ENCODE data around the gene CHRNB2.

CHRNB2 gene

GRCh38 chr1:154623358-154623757 lies 55.8 kb downstream of the CHRNB2 start:
- DNase-seq (ENCODE audit: extremely low read depth, low read depth), result no peak
- no peak for TF ChIP-seq CTCF (IDR thresholded peaks at IDR 0.05; ENCODE audit: low read depth, low read length)

GRCh38 chr1:154624746-154625643 lies 57.4 kb downstream of the CHRNB2 start:
- TF ChIP-seq CTCF (IDR thresholded peaks at IDR 0.05; ENCODE audit: low read depth, low read length), result no peak; the same call in 1 of the 2 replicates
- DNase-seq (ENCODE audit: extremely low read depth, low read depth), result no peak

GRCh38 chr1:154626456-154627256 lies 59.1 kb downstream of the CHRNB2 start:
- TF ChIP-seq CTCF (IDR thresholded peaks at IDR 0.05; ENCODE audit: low read depth, low read length), result no peak
- no peak for DNase-seq (ENCODE audit: extremely low read depth, low read depth)

- TF ChIP-seq CTCF (IDR thresholded peaks at IDR 0.05; ENCODE audit: low read depth, low read length), result no peak; the same call in 1 of the 2 replicates
- DNase-seq (ENCODE audit: extremely low read depth, low read depth), result no peak
These were observed 59.9 kb downstream of the CHRNB2 start for GRCh38 chr1:154627257-154628120.

GRCh38 chr1:154628121-154628405 lies 60.5 kb downstream of the CHRNB2 start:
- DNase-seq (ENCODE audit: extremely low read depth, low read depth), result no peak
- no peak for TF ChIP-seq CTCF (IDR thresholded peaks at IDR 0.05; ENCODE audit: low read depth, low read length)

- TF ChIP-seq CTCF (IDR thresholded peaks at IDR 0.05; ENCODE audit: low read depth, low read length), result no peak
- DNase-seq (ENCODE audit: extremely low read depth, low read depth), result no peak
These were observed 61.6 kb downstream of the CHRNB2 start for GRCh38 chr1:154629061-154629674.
